ENCODE measurements around the gene DEFB113. TPM values are rescaled to one million over a fixed set of nuclear protein-coding genes. Genes with fewer than 3 reads are reported as not detected.

DEFB113 gene
- total RNA-seq, 4 donors from 2014 or later = not detected

DNA sequence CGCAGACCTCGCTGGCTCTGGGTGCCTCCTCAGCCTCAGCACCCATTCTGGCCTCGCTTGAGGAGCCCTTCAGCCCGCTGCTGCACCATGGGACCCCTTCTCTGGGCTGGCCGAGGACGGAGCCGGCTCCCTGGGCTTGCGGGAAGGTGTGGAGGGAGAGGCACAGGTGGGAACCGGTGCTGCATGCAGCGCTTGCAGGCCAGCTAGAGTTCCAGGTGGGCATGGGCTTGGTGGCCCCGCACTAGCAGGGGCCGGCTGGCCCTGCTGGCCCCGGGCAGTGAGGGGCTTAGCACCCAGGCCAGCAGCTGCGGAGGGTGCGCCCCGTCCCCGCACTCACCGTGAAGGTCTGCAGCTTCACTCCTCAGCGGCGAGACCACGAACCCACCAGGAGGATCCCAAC is 35.9 kb downstream of the DEFB113 start:
- Histone ChIP-seq H3K27me3 (no peaks in the 10 kb centered on the region), H3K4me3 (no peak overlapping the region), H3K9me3 (no peaks in the 10 kb centered on the region), H3K4me1 (no peaks in the 10 kb centered on the region), H3K27ac (replicated peaks in 1 of 4) (no peak overlapping the region), H3K36me3 (no peaks in the 10 kb centered on the region)
- TF ChIP-seq EP300 (IDR thresholded peaks at IDR 0.05) (no peak), POLR2A (IDR thresholded peaks at IDR 0.05; ENCODE audit: low read depth) (no peak), POLR2AphosphoS5 (IDR thresholded peaks at IDR 0.05) (no peak)
- TF ChIP-seq, protein P1, sequence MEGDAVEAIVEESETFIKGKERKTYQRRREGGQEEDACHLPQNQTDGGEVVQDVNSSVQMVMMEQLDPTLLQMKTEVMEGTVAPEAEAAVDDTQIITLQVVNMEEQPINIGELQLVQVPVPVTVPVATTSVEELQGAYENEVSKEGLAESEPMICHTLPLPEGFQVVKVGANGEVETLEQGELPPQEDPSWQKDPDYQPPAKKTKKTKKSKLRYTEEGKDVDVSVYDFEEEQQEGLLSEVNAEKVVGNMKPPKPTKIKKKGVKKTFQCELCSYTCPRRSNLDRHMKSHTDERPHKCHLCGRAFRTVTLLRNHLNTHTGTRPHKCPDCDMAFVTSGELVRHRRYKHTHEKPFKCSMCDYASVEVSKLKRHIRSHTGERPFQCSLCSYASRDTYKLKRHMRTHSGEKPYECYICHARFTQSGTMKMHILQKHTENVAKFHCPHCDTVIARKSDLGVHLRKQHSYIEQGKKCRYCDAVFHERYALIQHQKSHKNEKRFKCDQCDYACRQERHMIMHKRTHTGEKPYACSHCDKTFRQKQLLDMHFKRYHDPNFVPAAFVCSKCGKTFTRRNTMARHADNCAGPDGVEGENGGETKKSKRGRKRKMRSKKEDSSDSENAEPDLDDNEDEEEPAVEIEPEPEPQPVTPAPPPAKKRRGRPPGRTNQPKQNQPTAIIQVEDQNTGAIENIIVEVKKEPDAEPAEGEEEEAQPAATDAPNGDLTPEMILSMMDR (IDR thresholded peaks at IDR 0.05) = no peak
- intact Hi-C loops (cut with DNase I) = no loop called here
- DNase-seq (ENCODE audit: extremely low spot score) = no peak
- 92% methylated on average over 18 of the region's 21 CpGs for WGBS

DNA sequence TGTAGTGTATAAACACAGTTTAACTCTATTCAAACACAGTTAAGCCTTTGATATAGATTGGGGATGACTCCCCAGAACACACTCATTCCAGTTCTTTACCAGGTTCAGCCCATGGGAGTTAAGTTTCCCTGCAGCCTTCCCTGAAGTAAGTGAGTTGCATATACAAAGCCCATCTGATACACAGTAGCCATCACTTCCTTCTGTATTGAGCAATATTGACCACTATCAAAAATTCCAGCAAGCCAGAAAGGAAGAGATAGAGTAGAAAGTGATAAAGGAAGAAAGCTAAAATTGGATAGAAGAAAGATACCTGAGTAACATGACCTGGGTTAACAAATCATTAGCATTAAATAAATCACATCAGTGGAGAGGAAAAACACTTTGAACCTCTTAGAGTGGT is 40.1 kb downstream of the DEFB113 start:
- Histone ChIP-seq H3K4me1 (no peaks in the 10 kb centered on the region), H3K36me3 (no peaks in the 10 kb centered on the region), H3K9me3 (no peaks in the 10 kb centered on the region), H3K27me3 (no peaks in the 10 kb centered on the region), H3K4me3 (no peak overlapping the region), H3K27ac (replicated peaks in 1 of 4) (no peak overlapping the region)
- intact Hi-C loops (cut with DNase I) = no loop called here
- no peak for TF ChIP-seq POLR2A (IDR thresholded peaks at IDR 0.05; ENCODE audit: low read depth)
- no peak for TF ChIP-seq POLR2AphosphoS5 (IDR thresholded peaks at IDR 0.05)
- TF ChIP-seq, protein P1 (IDR thresholded peaks at IDR 0.05) = no peak
- TF ChIP-seq EP300 (IDR thresholded peaks at IDR 0.05) = no peak
- no peak for DNase-seq (ENCODE audit: extremely low spot score)

DNA sequence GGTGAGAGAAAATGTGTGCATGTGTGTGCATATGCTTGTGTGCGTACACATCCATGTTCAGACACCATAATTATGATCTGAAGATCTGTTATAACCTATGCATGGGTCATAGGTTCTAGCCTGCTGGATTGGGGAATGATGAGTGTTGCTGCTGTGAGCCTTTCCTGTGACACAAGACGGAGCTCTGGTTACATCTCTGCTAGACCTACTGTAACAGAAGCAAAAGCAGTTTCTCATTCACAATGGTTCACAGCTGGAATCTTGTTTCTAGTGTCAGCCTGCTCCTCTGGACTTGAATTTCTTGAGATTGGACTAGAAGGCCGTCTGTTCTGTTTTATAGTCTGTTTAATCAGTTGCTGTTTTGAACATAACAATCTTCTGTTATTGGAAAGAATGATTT is 45.6 kb downstream of the DEFB113 start:
- no peaks in the 10 kb centered on the region for H3K36me3 ChIP-seq
- intact Hi-C loops (cut with DNase I) = no loop called here
- no peak for TF ChIP-seq EP300 (IDR thresholded peaks at IDR 0.05)
- TF ChIP-seq, protein P1 (IDR thresholded peaks at IDR 0.05) = no peak
- no peak for TF ChIP-seq POLR2A (IDR thresholded peaks at IDR 0.05; ENCODE audit: low read depth)
- no peak for TF ChIP-seq POLR2AphosphoS5 (IDR thresholded peaks at IDR 0.05)
- no peak for DNase-seq (ENCODE audit: extremely low spot score)
- H3K27ac ChIP-seq (replicated peaks in 1 of 4) = no peak overlapping the region
- no peaks in the 10 kb centered on the region for H3K27me3 ChIP-seq
- H3K4me1 ChIP-seq = no peaks in the 10 kb centered on the region
- H3K9me3 ChIP-seq = no peaks in the 10 kb centered on the region
- WGBS = 51% methylated on average over 3 of the region's 3 CpGs
- no peak overlapping the region for H3K4me3 ChIP-seq

DNA sequence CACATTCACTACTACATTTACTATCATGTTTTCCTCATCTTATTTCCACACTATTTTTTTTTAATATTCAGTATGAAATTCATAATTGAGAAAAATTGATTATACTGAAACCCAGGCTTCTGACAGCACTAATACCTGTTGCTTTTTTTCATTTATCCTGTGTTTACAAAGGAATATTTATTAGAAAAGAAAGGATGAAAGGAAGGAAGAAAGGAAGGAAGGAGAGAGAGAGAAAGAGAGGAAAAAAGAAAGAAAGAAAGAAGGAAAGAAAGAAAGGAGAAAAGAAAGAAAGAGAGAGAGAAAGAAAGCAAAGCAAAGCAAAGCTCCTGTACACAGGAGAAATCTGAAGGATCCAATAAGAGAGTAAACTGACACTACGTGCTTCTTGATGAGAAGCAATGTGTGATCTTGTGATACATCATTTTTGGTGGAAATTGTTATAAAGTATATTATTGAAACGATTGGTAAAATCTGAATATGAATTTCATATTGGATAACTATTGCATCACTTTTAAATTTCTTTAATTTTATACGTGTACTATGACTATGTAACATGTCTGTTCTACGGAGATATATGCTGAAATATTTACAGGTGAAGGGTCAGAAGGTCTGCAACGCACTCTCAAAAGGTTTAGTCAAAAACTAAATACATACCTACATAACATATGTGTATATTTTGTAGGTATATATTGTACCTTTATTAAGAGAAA is 49.3 kb downstream of the DEFB113 start:
- DNase-seq (ENCODE audit: extremely low spot score) = no peak
- Histone ChIP-seq H3K36me3 (no peaks in the 10 kb centered on the region), H3K4me3 (no peak overlapping the region), H3K9me3 (no peaks in the 10 kb centered on the region), H3K27ac (replicated peaks in 1 of 4) (no peak overlapping the region), H3K27me3 (no peaks in the 10 kb centered on the region), H3K4me1 (peaks cover 0 to 5% (median 3%) of the 10 kb centered on the region in 4 donors)
- 87% methylated on average over 5 of the region's 5 CpGs for WGBS
- TF ChIP-seq, protein P1 (IDR thresholded peaks at IDR 0.05) = no peak
- no peak for TF ChIP-seq POLR2A (IDR thresholded peaks at IDR 0.05; ENCODE audit: low read depth)
- TF ChIP-seq EP300 (IDR thresholded peaks at IDR 0.05) = no peak
- no peak for TF ChIP-seq POLR2AphosphoS5 (IDR thresholded peaks at IDR 0.05)
- intact Hi-C loops (cut with DNase I) = no loop called here

DNA sequence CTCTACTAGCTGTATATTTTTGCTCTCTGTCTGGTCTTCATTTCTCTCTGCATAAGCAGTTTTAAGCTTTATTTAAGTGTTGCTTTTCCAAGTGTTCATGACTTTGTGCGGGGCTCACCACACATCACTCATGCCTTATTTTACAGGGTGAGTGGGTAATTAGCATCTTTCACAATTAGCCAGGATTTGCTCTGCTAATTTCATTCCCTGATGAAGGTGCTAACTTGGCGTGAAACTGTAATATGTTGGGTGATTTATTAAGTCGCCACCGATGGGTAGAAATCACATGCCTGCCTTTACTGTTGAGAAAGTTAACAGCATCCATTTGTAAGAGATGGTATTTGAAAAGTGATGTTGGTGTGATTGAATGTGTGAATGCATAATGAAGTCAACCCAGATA is 50.2 kb downstream of the DEFB113 start:
- Histone ChIP-seq H3K27ac (replicated peaks in 1 of 4) (no peak overlapping the region), H3K36me3 (no peaks in the 10 kb centered on the region), H3K4me3 (no peak overlapping the region), H3K27me3 (no peaks in the 10 kb centered on the region), H3K4me1 (peaks cover 0 to 13% (median 12%) of the 10 kb centered on the region in 4 donors), H3K9me3 (no peaks in the 10 kb centered on the region)
- intact Hi-C loops (cut with DNase I) = no loop called here
- no peak for TF ChIP-seq POLR2AphosphoS5 (IDR thresholded peaks at IDR 0.05)
- TF ChIP-seq, protein P1 (IDR thresholded peaks at IDR 0.05) = no peak
- TF ChIP-seq POLR2A (IDR thresholded peaks at IDR 0.05; ENCODE audit: low read depth) = no peak
- TF ChIP-seq EP300 (IDR thresholded peaks at IDR 0.05) = no peak
- 84% methylated on average over 4 of the region's 4 CpGs for WGBS
- DNase-seq (ENCODE audit: extremely low spot score) = no peak
